Measurements from ENCODE around the gene OR10H3.

GRCh38 chr19:15748239-15748638 lies 10.5 kb downstream of the OR10H3 start:
- no peak for TF ChIP-seq POLR2A (IDR thresholded peaks at IDR 0.05)
- TF ChIP-seq CTCF (IDR thresholded peaks at IDR 0.05), result no peak
